ENCODE results near the gene HAO1. TPM values are rescaled to one million over a fixed set of nuclear protein-coding genes. Genes with fewer than 3 reads are reported as not detected.
"Not testable (repeated sequence)": the region's sequence is repeated elsewhere in the genome, so short reads cannot be mapped to it uniquely, and the experiment has no call there.

Gene HAO1
- total RNA-seq, 1 donor from 2014 or later = not detected

GRCh38 chr20:7856756-7857155 is 83.5 kb downstream of the HAO1 start:
- peak in 1 of 2 donors; percentile 93 for DNase-seq (ENCODE audit: low read depth in 2 of 2)

- DNase-seq (ENCODE audit: low read depth in 2 of 2) = peak; percentile 19 to 27
Measured at GRCh38 chr20:7855545-7855944, 84.7 kb downstream of the HAO1 start.

GRCh38 chr20:7853493-7853892 is 86.8 kb downstream of the HAO1 start:
- DNase-seq (ENCODE audit: low read depth in 2 of 2) = no peak

GRCh38 chr20:7850775-7851490 is 89.3 kb downstream of the HAO1 start:
- DNase-seq (ENCODE audit: low read depth in 2 of 2) = no peak

DNA sequence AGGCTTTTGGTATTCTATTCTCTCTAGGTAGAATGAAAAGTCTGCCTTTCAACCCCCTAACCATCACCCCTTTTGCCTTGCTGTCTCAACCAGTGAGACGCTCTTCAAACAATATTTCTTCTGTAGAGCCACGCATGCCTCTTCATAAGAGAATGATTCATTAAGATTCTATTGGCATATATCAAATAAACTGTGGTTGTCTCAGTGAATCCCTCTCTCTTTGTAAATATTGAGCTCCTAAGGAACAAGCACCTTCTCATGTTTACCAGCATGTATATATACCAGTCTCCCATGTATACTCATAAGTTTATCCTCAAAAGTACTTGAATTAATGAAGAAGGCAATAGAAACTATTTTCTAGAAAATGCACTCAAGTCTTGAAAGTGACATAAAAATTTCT is 90.6 kb downstream of the HAO1 start:
- DNase-seq (ENCODE audit: low read depth in 2 of 2) = no peak

DNA sequence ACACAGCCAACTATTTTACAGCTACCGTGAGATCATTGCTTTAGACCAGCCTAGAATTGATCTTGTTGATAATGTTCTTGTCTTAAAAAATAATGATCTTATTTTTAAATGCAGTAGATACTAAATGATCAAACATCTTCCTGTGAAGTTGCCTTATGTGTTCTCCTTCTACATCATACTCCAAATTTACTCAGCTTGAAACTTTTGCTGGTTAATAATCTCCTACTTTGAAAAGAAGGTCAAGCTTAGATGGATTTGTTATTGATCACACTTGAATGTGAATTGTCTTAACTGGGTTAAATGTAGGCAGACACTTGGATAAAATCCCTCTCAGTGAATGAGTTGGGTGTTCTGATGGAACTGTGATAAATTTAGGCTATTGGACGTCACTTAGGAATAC is 91.9 kb downstream of the HAO1 start:
- no peak for DNase-seq (ENCODE audit: low read depth in 2 of 2)

GRCh38 chr20:7843613-7844012 is 96.6 kb downstream of the HAO1 start:
- DNase-seq (ENCODE audit: low read depth in 2 of 2) = no peak

GRCh38 chr20:7841971-7842310 is 98.3 kb downstream of the HAO1 start:
- DNase-seq (ENCODE audit: low read depth in 2 of 2) = peak in 1 of 2 donors; percentile 96

- peak in 1 of 2 donors; percentile 74 for DNase-seq (ENCODE audit: low read depth in 2 of 2)
Measured at GRCh38 chr20:7841291-7841970, 98.8 kb downstream of the HAO1 start.

DNA sequence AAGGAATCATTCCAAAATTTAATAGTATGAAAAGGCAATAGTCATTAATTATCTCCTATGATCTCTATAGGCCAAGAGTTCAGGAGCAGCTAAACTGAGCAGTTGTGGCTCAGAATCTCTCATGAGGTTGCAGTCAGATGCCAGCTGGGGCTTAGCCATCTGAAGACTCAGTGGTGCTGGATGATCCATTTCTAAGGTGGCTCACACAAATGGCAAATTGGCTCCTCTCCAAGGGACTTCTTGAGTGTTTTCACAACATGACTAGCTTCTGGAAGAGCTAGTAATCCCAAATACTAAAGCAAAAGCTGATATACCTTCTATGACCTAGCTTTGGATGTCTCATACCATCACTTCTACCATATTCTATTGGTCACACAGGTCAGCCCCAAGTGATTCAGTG is 104.2 kb downstream of the HAO1 start:
- no peak for DNase-seq (ENCODE audit: low read depth in 2 of 2)

GRCh38 chr20:7834441-7834840 is 105.8 kb downstream of the HAO1 start:
- DNase-seq (ENCODE audit: low read depth in 2 of 2) = not testable (repeated sequence)

Other genes starting within 250 kb of the HAO1 start
- gene TMX4, start 79.3 kb upstream of the HAO1 start, total RNA-seq = 12.4 and 14.9 TPM in 2 replicates
- gene PLCB1, start 191.8 kb upstream of the HAO1 start, total RNA-seq = 11.8 and 12.3 TPM in 2 replicates